Bronchial smooth muscle cell (primary cell): Measurements from ENCODE around the gene ZNF256. TPM values are rescaled to one million over a fixed set of nuclear protein-coding genes. Genes with fewer than 3 reads are reported as not detected.

Source experiments
- total RNA-seq: library from RNA; depleted of rRNA; stranded (reverse); fragments of >200 nt; gene quantifications from 2 replicates; pipeline ENCODE4 v1.2.1, GENCODE V29; 2014

Gene ZNF256
- 6.3 and 6.5 TPM in 2 replicates for total RNA-seq

DNA sequence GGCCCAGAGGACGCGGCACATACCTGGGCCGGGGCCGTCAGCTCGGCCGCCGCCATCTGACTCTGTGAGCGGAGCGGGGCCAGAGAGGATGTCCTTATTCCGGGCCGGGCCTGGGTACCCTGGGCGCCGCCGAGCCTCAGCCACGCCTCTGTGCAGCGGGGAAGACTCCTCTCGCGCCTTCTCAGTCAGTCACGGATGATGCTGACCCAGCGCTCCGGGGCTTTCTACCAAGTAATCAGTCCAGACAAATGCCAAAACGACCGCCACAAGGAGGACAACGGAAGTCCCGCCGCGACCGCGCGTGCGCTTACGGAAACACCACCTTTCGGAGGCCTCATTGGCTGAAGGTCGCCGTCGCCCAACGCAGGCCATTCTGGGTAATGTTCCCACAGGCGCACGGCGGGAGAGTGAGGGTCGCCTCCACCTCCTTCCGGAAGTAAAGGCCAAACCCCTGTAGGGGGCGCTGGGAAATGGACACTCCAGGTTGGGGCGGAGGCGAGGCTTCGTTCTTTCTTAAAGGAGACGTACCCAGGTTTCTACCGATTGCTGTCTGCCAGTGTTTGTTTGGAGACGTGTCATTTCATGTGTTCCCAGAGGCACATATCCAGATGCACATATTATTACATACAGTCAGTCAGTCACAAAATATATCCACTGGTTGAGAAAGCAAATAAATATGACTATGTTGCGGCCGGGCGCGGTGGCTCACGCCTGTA, at the start of gene ZNF256:
Gene ZNF256, minus strand, starts transcription at position 288 of the 716 bp plus-strand sequence. Its CDS starts 232 bp downstream, at position 56.

DNA sequence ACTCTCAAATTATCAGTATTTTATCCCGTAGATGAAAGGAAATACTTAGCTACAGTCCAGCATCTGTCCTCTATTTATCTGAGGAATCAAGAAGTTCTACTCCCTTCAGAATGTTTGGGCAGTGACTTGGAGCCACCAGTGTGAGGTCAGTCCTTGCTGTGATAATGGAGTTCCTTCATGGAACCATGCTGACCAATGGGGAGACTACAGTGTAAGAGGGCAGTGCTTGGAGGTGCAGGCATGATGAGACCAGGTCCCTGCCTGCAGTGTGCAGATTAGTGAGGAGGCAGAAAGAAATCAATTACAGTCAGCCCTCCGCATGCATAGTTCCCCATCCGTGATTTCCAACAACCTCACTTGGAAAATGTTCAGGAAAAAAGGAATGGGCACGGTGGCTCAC, 26.9 kb upstream of the ZNF256 start, which contains the start of gene C19orf18:
Gene C19orf18, minus strand, starts transcription at position 101 of the 400 bp plus-strand sequence. CDS start 102 bp downstream, outside the sequence.

DNA sequence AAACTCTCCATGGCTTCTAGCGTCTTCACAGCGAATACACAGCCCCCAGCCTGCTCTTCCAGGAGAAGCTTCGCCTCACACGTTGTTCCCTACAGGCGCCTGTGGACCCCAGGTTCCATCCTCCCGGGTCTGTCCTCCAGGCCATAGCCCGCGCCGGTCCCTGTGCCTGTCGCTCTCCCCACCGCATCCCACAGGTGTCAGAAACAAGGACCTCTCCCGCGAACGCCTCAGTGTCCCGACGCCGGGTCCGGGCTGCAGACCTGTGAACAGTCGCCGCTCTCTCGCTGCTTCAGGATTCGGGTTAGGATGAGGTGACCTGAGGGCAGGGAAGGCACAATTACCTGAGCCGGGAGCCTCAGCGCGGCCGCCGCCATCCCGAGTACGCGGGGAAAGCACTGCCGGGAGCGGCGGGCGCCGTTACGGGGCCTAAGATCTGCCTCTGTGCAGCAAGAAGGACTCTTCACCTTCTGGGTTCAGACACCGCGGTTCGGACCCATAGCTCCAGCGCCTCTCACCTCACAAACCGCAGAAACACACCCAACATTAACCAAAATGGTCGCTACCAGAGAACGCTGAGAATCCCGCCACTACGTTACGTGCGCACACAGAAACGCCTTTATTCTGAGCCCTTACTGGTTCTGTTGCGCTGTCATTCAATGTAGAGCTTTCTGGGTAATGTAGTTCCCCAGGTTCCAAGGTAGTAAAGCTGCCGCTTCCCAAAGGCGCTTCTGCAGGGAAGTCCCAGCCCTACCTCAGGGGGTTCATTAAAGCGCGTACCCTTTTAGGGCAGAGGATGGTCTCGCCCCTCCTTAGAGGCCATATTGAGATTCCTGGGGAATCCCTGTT, 12.5 kb downstream of the ZNF256 start, which contains the start of gene ZNF418:
Gene ZNF418, minus strand, starts transcription at position 583 of the 846 bp plus-strand sequence. CDS start 1,580 bp downstream, outside the sequence.

DNA sequence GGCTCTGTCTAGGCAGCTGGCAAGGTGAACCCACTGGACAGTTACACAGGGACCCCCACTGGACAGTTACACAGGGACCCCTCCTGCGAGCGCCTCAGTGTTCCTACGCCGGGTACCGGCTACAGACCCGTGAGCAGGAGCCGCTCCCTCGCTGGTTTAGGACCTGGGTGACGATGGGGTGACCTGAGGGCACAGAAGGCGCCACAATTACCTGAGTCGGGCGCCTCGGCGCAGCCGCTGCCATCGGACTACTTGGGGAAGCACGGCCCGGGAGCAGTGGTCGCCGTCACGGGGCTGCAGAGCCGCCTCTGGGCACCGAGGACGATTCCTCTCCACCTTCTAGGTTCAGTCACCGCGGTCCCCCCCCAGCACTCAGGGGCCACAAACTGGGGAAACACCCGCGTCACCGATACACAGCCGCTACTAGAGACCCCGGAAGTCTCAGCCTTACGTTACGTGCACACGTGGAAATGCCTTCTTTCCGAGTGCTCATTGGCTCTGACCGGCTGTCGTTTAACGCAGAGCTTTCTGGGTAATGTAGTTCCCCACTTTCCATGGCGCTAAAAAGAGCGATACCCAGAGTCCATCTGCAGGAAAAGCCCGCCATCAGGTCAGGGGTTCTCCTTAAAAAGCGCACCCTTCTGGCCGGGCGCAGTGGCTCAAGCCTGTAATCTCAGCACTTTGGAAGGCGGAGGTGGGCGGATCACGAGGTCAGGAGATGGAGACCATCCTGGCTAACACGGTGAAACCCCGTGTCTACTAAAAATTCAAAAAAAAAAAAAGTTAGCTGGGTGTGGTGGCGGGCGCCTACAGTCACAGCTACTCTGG, 31.1 kb downstream of the ZNF256 start, which contains the start of gene ZNF417:
Gene ZNF417, minus strand, starts transcription at position 425 of the 828 bp plus-strand sequence. Its CDS starts 181 bp downstream, at position 244.

Other genes starting within 250 kb of the ZNF256 start
- 2.8 and 6.1 TPM in 2 replicates for gene ZNF154, start 238.5 kb downstream of the ZNF256 start, total RNA-seq
- 12.0 and 12.1 TPM in 2 replicates for gene ZNF671, start 220.1 kb downstream of the ZNF256 start, total RNA-seq
- gene ZNF776, start 200.9 kb downstream of the ZNF256 start, total RNA-seq = 16.1 and 17.8 TPM in 2 replicates
- gene ZNF586, start 178.0 kb downstream of the ZNF256 start, total RNA-seq = 15.0 and 17.8 TPM in 2 replicates
- 3.1 and 3.2 TPM in 2 replicates for gene ZNF552, start 132.8 kb downstream of the ZNF256 start, total RNA-seq
- gene ZNF587B, start 117.4 kb downstream of the ZNF256 start, total RNA-seq = 9.7 and 13.1 TPM in 2 replicates
- gene ZNF587, start 97.8 kb downstream of the ZNF256 start, total RNA-seq = 14.5 and 15.0 TPM in 2 replicates
- gene ZNF814, start 58.7 kb downstream of the ZNF256 start, total RNA-seq = 4.9 and 5.8 TPM in 2 replicates
- gene ZNF417, start 31.1 kb downstream of the ZNF256 start, total RNA-seq = 18.0 and 24.0 TPM in 2 replicates
- gene ZNF418, start 12.3 kb downstream of the ZNF256 start, total RNA-seq = 9.1 and 11.8 TPM in 2 replicates
- 0.26 and 0.32 TPM in 2 replicates for gene C19orf18, start 26.8 kb upstream of the ZNF256 start, total RNA-seq
- gene ZNF606, start 55.1 kb upstream of the ZNF256 start, total RNA-seq = 10.4 and 13.7 TPM in 2 replicates
- not detected in 2 replicates for gene ZSCAN1, start 86.3 kb upstream of the ZNF256 start, total RNA-seq
- 5.7 and 6.1 TPM in 2 replicates for gene ZNF135, start 111.6 kb upstream of the ZNF256 start, total RNA-seq
- 23.8 and 31.4 TPM in 2 replicates for gene ZSCAN18, start 150.5 kb upstream of the ZNF256 start, total RNA-seq
- 13.2 and 13.4 TPM in 2 replicates for gene ZNF329, start 203.1 kb upstream of the ZNF256 start, total RNA-seq
- gene ZNF274, start 235.4 kb upstream of the ZNF256 start, total RNA-seq = 13.0 and 16.4 TPM in 2 replicates